ENCODE measurements around the gene EML6. TPM values are rescaled to one million over a fixed set of nuclear protein-coding genes. Genes with fewer than 3 reads are reported as not detected.

EML6 gene
- total RNA-seq, 2 donors from 2014 or later, result 3.2 to 12.1 TPM

- intact Hi-C loops (cut with DNase I), result no loop called here
- no peak for DNase-seq (ENCODE audit: low spot score)
Observed at GRCh38 chr2:54704688-54705605, 18.5 kb upstream of the EML6 start.

DNA sequence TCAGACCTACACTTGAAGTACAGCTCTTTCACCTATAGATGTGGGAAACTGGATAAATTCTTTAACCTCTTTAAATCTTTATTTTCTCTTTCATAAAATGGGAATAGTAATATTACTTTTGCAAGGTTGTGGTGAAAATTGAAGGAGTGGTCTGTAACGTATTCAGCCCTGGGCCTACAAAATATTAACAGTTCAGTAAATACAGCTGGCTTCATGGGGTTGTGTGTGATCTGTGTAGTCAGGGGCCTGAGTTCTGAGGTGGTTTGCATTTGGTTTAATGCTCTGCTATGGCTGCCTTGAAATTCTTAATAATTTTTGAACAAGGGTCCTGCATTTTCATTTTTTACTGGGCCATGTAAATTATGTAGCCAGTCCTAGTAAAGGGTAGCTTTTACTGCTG is 16.8 kb upstream of the EML6 start:
- DNase-seq (ENCODE audit: low spot score), result no peak
- intact Hi-C loops (cut with DNase I), result no loop called here

DNA sequence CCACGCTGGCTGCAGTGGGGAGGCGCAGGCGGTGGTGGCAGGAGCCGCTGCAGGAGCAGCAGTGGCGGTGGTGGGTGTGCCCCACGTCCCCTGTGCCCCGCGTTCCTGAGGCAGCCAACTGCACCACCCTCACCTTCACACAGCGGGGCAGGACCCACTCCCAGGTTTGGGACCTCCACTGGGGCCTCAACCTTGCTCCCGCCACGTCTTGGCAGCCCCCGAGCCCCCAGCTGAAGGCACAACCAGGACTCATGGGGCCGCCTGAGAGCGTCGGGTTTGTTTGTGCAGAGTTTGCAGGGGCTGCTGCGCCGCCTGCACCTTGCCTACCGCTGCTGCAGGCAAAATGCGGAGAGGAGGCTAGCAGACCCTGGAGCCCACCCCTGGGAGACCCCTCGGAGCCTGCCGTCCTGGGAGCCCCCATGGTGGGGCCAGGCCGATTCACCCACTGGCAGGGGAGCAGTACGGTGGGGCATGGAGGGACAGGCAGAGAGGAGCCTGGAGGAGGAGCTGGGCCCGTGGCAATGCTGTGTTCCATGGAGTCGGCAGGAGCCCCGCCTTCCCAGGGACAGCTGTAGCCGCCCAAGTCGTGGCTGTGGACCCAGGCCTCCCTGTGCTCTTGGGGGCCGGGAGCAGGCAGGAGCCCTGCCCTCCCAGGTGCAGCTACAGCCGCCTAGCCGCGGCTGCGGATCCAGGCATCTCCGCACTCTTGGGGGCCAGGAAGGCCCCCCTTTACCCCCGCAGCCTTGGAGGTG is 14.7 kb upstream of the EML6 start:
- intact Hi-C loops (cut with DNase I), result no loop called here
- DNase-seq (ENCODE audit: low spot score), result no peak

- intact Hi-C loops (cut with DNase I), result no loop called here
- no peak for DNase-seq (ENCODE audit: low spot score)
Observed at GRCh38 chr2:54709336-54709809, 14.1 kb upstream of the EML6 start.

DNA sequence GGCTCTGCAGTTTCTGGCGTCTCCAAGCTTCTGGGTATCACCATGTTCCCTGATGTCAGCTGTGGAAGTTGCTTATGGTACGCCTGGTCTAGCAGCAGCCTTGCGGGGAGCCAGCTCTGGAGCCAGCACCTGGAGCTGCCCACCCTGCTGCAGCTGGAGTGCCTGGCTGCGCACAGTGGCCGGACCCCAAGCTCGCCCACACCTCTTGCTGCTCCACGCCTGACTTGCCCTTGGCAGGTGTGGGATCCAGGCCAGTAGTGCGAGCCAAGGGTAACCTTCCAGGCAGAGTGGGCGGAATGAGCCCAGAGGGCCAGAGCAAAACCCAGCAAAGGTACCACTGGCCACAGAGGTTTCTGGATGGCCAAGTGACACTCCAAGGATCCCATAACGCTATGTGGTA is 13.2 kb upstream of the EML6 start:
- intact Hi-C loops (cut with DNase I), result no loop called here
- DNase-seq (ENCODE audit: low spot score), result no peak

DNA sequence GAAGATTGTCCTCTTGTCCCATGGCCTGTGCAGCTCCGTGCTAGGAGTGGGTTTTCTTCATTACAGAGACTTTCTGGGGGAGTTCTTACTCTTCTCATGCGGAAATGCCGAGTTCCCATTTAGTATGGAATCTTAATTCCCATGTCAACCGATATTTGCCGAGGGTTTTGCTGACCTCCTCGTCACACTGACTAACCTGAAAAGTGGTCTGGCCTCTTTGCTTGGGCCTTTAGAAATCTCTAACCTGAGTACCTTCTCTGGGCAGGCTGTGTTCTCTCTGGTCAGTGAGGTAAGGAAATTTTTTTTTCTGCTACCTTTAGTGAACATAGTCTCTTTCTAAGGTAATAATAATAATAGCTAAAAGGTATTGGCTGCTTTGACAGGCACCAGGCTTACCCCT is 10.9 kb upstream of the EML6 start:
- intact Hi-C loops (cut with DNase I), result no loop called here

GRCh38 chr2:54714996-54715395 is 8.5 kb upstream of the EML6 start:
- intact Hi-C loops (cut with DNase I), result no loop called here
- DNase-seq (ENCODE audit: low spot score), result no peak

More for the DNA sequence above, 10.9 kb upstream of the EML6 start:
- DNase-seq (ENCODE audit: low spot score), result no peak

DNA sequence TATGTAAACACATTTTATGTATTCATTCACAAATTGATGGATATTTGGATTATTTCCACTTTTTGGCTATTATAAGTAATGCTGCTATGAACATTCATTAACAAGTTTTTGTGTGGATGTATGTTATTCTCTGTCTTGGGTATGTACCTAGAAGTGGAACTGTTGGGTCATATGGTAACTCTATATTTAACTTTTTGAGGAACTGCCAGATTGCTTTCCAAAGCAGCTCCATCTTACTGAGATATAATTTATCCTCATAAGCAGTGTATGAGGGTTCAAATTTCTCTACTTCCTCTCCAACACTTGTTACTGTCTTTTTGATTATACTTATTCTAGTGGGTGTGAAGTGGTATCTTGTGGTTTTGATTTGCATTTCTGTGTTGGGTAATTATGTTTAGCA is 7.1 kb upstream of the EML6 start:
- no peak for DNase-seq (ENCODE audit: low spot score)
- intact Hi-C loops (cut with DNase I), result no loop called here

- intact Hi-C loops (cut with DNase I), result loop anchor here in 1 of 2 donors (10.0 kb wide), 1 partner anchor 94 kb away; no protein-coding TSS in a partner anchor
Observed at GRCh38 chr2:54720563-54720962, 2.9 kb upstream of the EML6 start.

GRCh38 chr2:54722641-54723040 is 821 bp upstream of the EML6 start:
- DNase-seq (ENCODE audit: low spot score), result no peak
- intact Hi-C loops (cut with DNase I), result loop anchor here in 1 of 2 donors (10.0 kb wide), 1 partner anchor 92 kb away; no protein-coding TSS in a partner anchor

More at GRCh38 chr2:54720563-54720962, 2.9 kb upstream of the EML6 start:
- DNase-seq (ENCODE audit: low spot score), result no peak

- DNase-seq (ENCODE audit: low spot score), result no peak
- intact Hi-C loops (cut with DNase I), result loop anchor here in 1 of 2 donors (10.0 kb wide), 1 partner anchor 91 kb away; no protein-coding TSS in a partner anchor
Observed at GRCh38 chr2:54723996-54724559, 616 bp downstream of the EML6 start.

GRCh38 chr2:54724560-54725342 is 1.3 kb downstream of the EML6 start:
- no peak for DNase-seq (ENCODE audit: low spot score)
- intact Hi-C loops (cut with DNase I), result loop anchor here in 1 of 2 donors (10.0 kb wide), 1 partner anchor 90 kb away; no protein-coding TSS in a partner anchor

GRCh38 chr2:54725343-54726099 is 2.1 kb downstream of the EML6 start:
- intact Hi-C loops (cut with DNase I), result loop anchor here in 1 of 2 donors (10.0 kb wide), 1 partner anchor 89 kb away; no protein-coding TSS in a partner anchor
- DNase-seq (ENCODE audit: low spot score), result no peak

DNA sequence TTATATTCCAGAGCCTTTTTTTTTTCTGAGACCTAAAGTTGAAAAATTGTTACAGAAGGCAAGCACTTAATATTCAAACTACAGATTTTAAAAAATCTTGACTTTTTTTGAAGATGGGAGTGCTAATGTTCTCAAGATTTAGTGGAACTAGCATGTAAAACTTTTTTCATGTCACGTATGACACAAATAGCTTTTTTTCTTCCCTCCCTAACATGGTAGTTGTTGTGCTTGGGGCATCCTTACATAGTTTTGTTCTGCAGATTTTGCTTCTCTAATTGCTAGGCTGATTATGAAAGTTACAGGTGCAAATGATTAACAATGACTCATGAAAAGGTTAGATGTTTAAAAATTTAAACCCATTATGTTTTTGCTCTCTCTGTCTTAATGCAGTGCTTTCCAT is 3.0 kb downstream of the EML6 start:
- no peak for DNase-seq (ENCODE audit: low spot score)
- intact Hi-C loops (cut with DNase I), result loop anchor here in 1 of 2 donors (10.0 kb wide), 1 partner anchor 88 kb away; no protein-coding TSS in a partner anchor

DNA sequence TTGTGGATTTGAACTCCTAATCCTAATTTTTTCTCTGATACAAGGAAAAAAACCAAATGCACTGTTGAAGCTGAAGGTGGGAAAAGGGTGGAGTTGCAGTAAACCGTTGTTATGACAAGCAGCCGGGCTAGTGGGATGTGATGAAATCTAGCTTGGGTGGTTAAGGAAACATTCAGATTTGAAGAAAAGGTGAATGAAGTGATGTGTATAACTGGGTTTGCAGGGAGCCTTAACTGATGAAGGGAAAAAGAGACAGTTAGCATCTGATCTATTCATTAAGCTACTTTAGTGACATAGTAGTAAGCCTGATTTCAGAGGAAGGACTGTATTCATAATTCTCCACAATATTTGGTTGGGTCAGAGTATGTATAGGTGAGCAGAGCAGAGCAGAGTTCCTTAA is 3.5 kb downstream of the EML6 start:
- no peak for DNase-seq (ENCODE audit: low spot score)
- intact Hi-C loops (cut with DNase I), result loop anchor here in 1 of 2 donors (10.0 kb wide), 1 partner anchor 88 kb away; no protein-coding TSS in a partner anchor

- DNase-seq (ENCODE audit: low spot score), result no peak
- intact Hi-C loops (cut with DNase I), result loop anchor here in 1 of 2 donors (10.0 kb wide), 1 partner anchor 86 kb away; no protein-coding TSS in a partner anchor
Observed at GRCh38 chr2:54728669-54729120, 5.2 kb downstream of the EML6 start.

GRCh38 chr2:54735636-54736035 is 12.2 kb downstream of the EML6 start:
- DNase-seq (ENCODE audit: low spot score), result no peak
- intact Hi-C loops (cut with DNase I), result no loop called here

GRCh38 chr2:54738281-54738680 is 14.8 kb downstream of the EML6 start:
- intact Hi-C loops (cut with DNase I), result no loop called here

More at GRCh38 chr2:54738281-54738680, 14.8 kb downstream of the EML6 start:
- DNase-seq (ENCODE audit: low spot score), result no peak
